Skeletal muscle satellite cell (primary cell): ENCODE measurements around the gene TWNK.
"Not testable (repeated sequence)": the region's sequence is repeated elsewhere in the genome, so short reads cannot be mapped to it uniquely, and the experiment has no call there.

Experiments used
- H3K27me3 ChIP-seq: 2 replicates; pipeline ENCODE4 v1.7.0; 2013; ENCODE audit warnings: low read length; ENCODE audit not compliant: control insufficient read depth, insufficient read depth
- H3K36me3 ChIP-seq: 2 replicates; pipeline ENCODE4 v1.7.0; 2013; ENCODE audit warnings: mild to moderate bottlenecking, control low read depth, low read length; ENCODE audit not compliant: insufficient read depth
- H3K4me1 ChIP-seq: 2 replicates; pipeline ENCODE4 v1.7.0; 2013; ENCODE audit warnings: low read length; ENCODE audit not compliant: control insufficient read depth, insufficient read depth
- H3K4me2 ChIP-seq: 2 replicates; pipeline ENCODE4 v1.7.0; 2013; ENCODE audit warnings: mild to moderate bottlenecking, low read length
- H3K4me3 ChIP-seq: 2 replicates; pipeline ENCODE4 v1.7.0; 2013; ENCODE audit warnings: low read length
- H3K9ac ChIP-seq: 2 replicates; pipeline ENCODE4 v1.7.0; 2013; ENCODE audit warnings: mild to moderate bottlenecking, low read depth, low read length, moderate library complexity
- H3K9me3 ChIP-seq: replicated peaks from 2 replicates; pipeline ENCODE4 v1.7.0; 2013; ENCODE audit warnings: mild to moderate bottlenecking, control low read depth, low read length

TWNK gene

GRCh38 chr10:100967332-100967731 is 20.0 kb upstream of the TWNK start:
- Histone ChIP-seq H3K4me3 (no peak overlapping the region), H3K4me1 (peaks cover 6% of the 10 kb centered on the region), H3K27me3 (no peaks in the 10 kb centered on the region), H3K36me3 (peaks cover 46% of the 10 kb centered on the region), H3K9ac (no peak overlapping the region), H3K4me2 (no peak overlapping the region), H3K9me3 (no peaks in the 10 kb centered on the region)

GRCh38 chr10:100968062-100968736 is 19.1 kb upstream of the TWNK start:
- Histone ChIP-seq H3K4me2 (peak overlapping the region; percentile 98), H3K36me3 (peaks cover 37% of the 10 kb centered on the region), H3K4me1 (peaks cover 6% of the 10 kb centered on the region), H3K9me3 (no peaks in the 10 kb centered on the region), H3K9ac (no peak overlapping the region), H3K27me3 (no peaks in the 10 kb centered on the region), H3K4me3 (peak overlapping the region; percentile 74)

GRCh38 chr10:100968863-100969186 is 18.5 kb upstream of the TWNK start:
- Histone ChIP-seq H3K4me1 (peaks cover 6% of the 10 kb centered on the region), H3K36me3 (peaks cover 33% of the 10 kb centered on the region), H3K9me3 (no peaks in the 10 kb centered on the region), H3K4me2 (peak overlapping the region; percentile 98), H3K4me3 (peak overlapping the region; percentile 74), H3K27me3 (no peaks in the 10 kb centered on the region), H3K9ac (peak overlapping the region; percentile 18)

- H3K27me3 ChIP-seq = no peaks in the 10 kb centered on the region
- H3K9me3 ChIP-seq = no peaks in the 10 kb centered on the region
- peak within 1 kb of the TSS; percentile 33 for H3K9ac ChIP-seq
- peaks cover 6% of the 10 kb centered on the region for H3K4me1 ChIP-seq
- H3K4me2 ChIP-seq = peak within 1 kb of the TSS; percentile 98
- H3K36me3 ChIP-seq = peaks cover 28% of the 10 kb centered on the region
- peak within 1 kb of the TSS; percentile 74 for H3K4me3 ChIP-seq
These were observed 17.9 kb upstream of the TWNK start, which contains the start of gene SEMA4G for GRCh38 chr10:100969187-100970075. TSS of gene SEMA4G (plus strand) at chr10:100969504. CDS start at chr10:100972913, 3,409 bp downstream.

GRCh38 chr10:100970076-100970913 is 17.0 kb upstream of the TWNK start:
- Histone ChIP-seq H3K4me2 (peak overlapping the region; percentile 98), H3K9me3 (no peaks in the 10 kb centered on the region), H3K36me3 (peaks cover 20% of the 10 kb centered on the region), H3K4me3 (peak overlapping the region; percentile 74), H3K27me3 (no peaks in the 10 kb centered on the region), H3K9ac (no peak overlapping the region), H3K4me1 (peaks cover 6% of the 10 kb centered on the region)

- H3K4me3 ChIP-seq = no peak overlapping the region
- H3K4me2 ChIP-seq = no peak overlapping the region
- H3K36me3 ChIP-seq = peaks cover 12% of the 10 kb centered on the region
- no peaks in the 10 kb centered on the region for H3K27me3 ChIP-seq
- no peaks in the 10 kb centered on the region for H3K9me3 ChIP-seq
- H3K9ac ChIP-seq = no peak overlapping the region
- peaks cover 6% of the 10 kb centered on the region for H3K4me1 ChIP-seq
These were observed 16.2 kb upstream of the TWNK start for GRCh38 chr10:100970914-100971811.

- peaks cover 6% of the 10 kb centered on the region for H3K4me1 ChIP-seq
- no peaks in the 10 kb centered on the region for H3K27me3 ChIP-seq
- peaks cover under 1% of the 10 kb centered on the region for H3K36me3 ChIP-seq
- H3K9ac ChIP-seq = no peak overlapping the region
- no peaks in the 10 kb centered on the region for H3K9me3 ChIP-seq
- H3K4me3 ChIP-seq = no peak overlapping the region
- H3K4me2 ChIP-seq = no peak overlapping the region
These were observed 15.0 kb upstream of the TWNK start for GRCh38 chr10:100972115-100972903.

- H3K27me3 ChIP-seq = no peaks in the 10 kb centered on the region
- no peak overlapping the region for H3K9ac ChIP-seq
- no peaks in the 10 kb centered on the region for H3K36me3 ChIP-seq
- H3K4me3 ChIP-seq = no peak overlapping the region
- H3K4me2 ChIP-seq = no peak overlapping the region
- peaks cover 6% of the 10 kb centered on the region for H3K4me1 ChIP-seq
- no peaks in the 10 kb centered on the region for H3K9me3 ChIP-seq
These were observed 14.3 kb upstream of the TWNK start for GRCh38 chr10:100972904-100973535.

GRCh38 chr10:100975397-100975796 is 11.9 kb upstream of the TWNK start:
- not testable (repeated sequence) for H3K4me2 ChIP-seq, H3K9ac ChIP-seq, H3K27me3 ChIP-seq, H3K9me3 ChIP-seq, H3K4me1 ChIP-seq, H3K36me3 ChIP-seq, H3K4me3 ChIP-seq

GRCh38 chr10:100976906-100977305 is 10.4 kb upstream of the TWNK start:
- Histone ChIP-seq H3K9ac (no peak overlapping the region), H3K4me1 (no peaks in the 10 kb centered on the region), H3K36me3 (peaks cover 9% of the 10 kb centered on the region), H3K27me3 (no peaks in the 10 kb centered on the region), H3K4me2 (no peak overlapping the region), H3K9me3 (no peaks in the 10 kb centered on the region), H3K4me3 (no peak overlapping the region)
